DMS 273 treated with DMSO at 0.1 percent for 48 hours (cell line): ENCODE results near the gene PHLDB3.
"Not testable (repeated sequence)": the region's sequence is repeated elsewhere in the genome, so short reads cannot be mapped to it uniquely, and the experiment has no call there.

Experiments
- DNase-seq: peaks from one replicate; lab custom pipeline; 2025; lab: John Stamatoyannopoulos, UW

The PHLDB3 gene

DNA sequence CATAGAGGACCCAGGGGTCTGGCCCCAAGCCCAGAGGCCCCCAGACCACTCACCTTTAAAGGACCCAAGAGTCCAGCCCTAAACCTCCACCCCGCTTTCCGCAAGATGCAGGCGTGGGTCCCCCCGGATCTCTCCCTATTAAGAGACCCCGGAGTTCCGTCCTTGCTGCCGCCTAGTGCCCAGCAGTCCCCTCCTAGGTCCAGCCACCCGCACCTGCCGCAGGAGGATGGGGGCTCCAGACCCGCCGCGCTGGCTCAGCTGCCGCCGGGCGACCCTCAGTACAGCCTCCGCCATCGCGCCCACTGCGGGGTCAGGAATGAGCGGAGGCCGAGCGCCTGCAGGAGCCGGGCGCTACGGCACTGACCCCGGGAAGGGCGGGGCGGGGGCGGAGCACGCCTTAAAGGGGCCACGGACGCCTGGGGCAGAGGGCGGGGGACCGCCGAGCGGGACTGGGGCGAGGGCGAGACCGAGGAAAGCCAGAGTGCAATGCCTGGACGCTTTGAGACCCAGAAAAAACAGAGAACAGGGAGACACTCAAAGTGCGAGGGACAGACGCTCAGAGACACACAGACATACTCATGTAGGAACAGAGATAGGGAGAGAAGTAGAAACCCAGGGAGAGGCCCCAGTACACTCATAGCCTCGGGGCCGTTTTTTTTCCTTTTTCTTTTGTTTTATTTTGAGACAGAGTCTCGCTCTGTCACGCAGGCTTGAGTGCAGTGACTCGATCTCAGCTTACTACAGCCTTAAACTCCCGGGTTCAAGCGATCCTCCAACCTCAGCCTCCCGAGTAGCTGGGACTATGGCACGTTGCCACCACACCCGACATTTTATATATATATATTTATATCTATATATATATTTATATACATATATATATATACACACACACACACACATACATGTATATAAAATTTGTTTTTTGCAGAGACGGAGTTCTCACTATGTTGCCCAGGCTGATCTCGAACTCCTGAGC is 22.6 kb upstream of the PHLDB3 start, which contains the start of gene ETHE1:
Gene ETHE1 (minus strand): TSS at position 318 of the 976 bp plus-strand sequence. CDS start 24 bp downstream, at position 294.
- DNase-seq: no peak

DNA sequence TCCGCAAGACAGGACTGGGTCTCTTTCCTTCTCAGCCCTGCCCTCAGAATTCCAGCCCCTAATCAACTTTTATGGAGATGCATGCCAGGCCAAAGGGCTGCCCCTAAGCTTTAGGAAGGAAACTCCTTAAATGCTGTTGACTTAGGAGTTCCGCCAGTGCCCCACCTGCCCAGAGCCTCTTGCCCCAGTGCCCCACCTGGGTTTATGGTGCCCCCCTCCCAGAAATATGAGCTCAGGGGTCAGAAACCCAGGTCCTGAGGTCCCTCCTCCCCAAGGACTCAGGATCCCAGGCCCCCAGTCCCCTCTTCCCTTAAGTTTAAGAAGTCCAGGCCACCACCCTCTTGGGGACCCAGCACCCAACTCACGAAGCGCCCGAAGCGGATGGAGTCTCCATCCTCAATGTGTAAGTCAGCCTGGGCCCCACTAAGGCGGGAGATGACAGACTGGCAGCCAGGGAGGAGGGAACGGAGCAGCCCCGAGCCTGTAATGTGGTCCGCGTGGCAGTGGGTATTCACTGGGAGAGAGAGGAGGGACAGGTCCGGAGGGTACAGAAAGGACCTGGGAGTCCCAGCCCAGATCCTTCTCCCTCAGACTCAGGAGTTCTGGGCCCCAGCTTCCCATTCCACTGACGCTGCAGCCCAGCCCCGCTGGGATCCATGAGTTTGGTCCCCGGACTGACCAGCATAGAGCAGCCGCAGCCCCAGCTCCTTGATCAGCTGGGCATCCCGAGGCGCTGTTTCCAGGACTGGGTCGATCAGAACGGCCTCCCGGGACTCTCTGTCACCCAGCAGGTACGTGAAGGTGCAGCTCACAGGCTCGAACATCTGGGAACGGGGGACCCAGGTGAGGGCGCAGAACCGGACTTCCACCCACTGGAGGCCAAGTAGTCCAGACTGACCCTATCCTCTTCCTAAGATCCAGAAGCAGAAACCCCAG is 21.6 kb upstream of the PHLDB3 start:
- no peak for DNase-seq

DNA sequence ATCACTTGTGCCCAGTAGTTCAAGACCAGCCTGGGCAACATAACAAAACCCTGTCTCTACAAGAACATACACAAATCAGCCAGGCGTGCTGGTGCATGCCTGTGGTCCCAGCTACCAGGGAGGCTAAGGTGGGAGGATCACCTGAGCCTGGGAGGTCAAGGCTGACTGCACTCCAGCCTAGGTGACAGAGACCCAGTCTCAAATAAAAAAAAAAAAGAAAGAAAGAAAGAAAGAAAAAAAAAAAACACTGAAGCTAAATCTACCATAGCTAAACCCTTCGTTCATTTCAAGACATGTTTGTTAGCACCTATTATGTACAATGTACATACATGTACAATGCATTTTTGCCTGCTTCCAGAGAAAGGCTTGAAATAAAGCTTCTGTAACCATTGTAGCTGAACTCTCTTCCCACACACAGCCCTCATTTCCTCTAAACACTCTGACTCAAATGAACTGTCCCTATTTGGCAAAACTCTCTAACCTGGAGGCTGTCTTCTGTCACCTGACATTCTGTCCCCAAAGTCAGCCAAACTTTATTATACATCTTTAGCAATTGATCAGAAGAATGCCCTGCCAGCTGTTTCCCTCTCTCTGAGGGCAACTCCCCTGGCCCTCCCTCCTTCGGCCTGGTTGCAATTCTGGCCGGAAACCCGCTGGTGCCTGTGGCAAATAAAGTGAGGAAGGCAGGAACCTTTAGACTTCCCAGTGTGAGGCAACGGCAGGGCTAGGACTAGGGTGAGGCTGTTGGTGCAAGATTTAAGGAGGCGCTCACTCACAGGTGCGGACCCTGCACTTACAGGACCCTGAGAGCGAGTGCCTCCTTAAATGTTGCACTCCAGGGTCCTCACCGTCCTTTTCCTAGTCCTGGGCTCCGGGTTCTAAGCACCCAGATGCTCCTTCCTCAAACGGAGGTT is 20.6 kb upstream of the PHLDB3 start:
- DNase-seq: no peak

DNA sequence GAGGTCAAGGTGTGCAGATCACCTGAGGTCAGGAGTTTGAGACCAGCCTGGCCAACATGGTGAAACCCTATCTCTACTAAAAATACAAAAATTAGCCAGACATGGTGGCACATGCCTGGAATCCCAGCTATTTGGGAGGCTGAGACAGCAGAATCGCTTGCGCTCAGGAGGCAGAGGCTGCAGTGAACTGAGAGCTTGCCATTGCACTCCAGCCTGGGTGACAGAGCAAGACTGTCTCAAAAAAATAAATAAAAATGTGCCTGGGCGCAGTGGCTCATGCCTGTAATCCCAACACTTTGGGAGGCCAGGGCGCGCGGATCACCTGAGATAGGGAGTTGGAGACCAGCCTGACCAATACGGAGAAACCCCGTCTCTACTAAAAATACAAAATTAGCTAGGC is 19.1 kb upstream of the PHLDB3 start:
- not testable (repeated sequence) for DNase-seq

DNA sequence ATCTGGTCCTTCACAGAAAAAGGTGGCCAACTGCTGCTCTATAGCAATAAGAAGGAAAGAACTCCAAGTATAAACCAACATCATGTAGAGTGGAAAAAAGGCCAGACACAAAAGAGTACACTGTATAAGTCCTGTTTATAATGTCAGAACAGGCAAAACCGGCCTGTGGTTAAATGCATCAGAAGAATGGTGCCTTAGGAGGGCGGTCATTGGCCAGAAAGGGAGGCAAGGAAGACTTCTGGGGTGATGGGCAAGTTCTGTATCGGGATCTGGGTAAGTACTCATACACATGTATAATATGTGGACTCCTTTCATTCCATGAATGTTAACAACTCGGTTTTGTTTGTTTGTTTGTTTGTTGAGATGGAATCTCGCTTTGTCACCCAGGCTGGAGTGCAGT is 18.4 kb upstream of the PHLDB3 start:
- DNase-seq: no peak

DNA sequence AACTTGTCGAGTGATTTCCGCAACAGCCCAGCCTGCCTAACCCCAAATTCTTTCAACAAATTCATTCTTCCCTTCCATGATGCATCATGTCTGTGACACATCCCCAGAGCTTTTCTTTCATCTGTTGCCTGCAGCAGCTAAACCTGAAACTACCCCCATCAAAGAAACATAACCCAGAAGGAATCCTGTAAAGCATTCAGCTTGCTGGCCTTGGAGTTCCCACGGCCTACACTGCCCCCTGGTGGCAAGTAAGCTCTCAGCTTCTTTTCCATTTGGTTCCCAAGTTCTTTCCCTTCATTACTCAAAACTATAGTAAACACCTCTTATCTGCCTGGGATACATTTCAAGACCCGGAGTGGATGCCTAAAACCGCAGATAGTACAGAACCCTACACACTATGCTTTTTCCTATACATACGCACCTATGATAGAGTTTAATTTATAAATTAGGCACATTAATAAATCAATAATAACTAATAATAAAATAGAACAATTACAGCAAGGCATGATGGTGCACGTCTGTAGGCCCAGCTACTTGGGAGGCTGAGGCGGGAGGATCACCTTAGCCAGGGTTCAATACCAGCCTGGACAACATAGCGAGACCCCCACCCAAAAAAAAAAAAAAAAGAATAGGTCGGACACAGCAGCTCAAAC is 15.0 kb upstream of the PHLDB3 start:
- peak; percentile 27 for DNase-seq

DNA sequence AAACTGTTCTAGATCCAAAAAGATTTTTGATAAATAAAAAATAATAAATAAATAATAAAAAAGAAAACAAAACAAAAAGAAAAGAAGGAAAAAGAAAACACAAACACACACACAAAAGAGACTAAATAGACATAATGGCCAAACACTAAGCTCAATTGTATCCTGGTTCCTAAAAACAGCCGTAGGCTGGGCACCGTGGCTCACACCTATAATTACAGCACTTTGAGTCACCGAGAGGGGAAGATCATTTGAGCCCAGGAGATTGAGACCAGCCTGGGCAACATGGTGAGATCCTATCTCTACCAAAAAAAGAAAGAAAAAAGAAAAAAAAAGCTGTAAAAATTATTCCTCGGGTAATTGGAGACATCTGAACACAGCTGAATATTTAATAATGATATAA is 13.5 kb upstream of the PHLDB3 start:
- no peak for DNase-seq

DNA sequence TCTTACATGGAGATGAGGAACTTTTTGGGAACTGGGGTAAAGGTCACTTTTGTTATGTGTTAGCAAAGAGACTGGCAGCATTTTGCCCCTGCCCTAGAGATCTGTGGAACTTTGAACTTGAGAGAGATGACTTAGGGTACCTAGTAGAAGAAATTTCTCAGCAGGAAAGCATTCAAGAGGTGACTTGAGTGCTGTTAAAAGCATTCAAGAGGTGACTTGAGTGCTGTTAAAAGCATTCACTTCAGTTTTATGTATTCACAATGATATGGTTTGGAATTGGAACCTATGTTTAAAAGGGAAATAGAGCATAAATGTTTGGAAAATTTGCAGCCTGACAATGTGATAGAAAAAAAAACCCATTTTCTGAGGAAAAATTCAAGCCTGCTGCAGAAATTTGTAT is 7.9 kb upstream of the PHLDB3 start:
- DNase-seq: not testable (repeated sequence)

DNA sequence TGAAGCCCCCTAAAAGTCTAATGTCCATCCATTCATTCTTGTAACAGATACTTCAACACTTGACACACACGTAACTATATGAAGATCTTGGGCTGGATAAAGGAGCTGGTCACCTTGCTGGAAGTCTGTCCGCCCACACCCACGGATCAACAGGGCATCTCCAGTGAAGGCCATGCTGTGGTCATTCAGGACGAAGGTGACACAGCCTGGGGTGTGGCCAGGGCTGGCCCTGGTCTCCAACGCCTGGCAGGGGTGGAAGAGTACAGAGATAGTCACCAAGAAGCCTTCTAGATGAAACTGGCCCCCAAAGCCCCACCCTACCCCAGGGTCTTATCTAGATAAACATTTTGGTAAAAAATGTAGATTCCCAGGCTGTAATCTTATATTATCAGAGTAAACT is 6.8 kb upstream of the PHLDB3 start:
- DNase-seq: no peak

DNA sequence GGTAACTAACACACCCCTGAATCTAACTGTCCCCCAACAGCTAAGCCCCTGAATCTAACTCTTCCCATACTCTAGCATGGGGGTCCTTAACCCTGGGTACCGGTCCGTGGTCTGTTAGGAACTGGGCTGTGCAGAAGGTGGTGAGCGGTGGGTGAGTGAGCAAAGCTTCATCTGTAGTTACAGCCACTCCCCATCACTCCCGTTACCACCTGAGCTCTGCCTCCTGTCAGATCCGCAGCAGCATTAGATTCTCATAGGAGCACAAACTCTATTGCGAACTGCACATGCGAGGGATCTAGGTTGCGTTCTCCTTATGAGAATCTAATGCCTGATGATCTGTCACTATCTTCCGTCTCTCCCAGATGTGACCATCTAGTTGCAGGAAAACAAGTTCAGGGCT is 6.2 kb upstream of the PHLDB3 start:
- DNase-seq: no peak

DNA sequence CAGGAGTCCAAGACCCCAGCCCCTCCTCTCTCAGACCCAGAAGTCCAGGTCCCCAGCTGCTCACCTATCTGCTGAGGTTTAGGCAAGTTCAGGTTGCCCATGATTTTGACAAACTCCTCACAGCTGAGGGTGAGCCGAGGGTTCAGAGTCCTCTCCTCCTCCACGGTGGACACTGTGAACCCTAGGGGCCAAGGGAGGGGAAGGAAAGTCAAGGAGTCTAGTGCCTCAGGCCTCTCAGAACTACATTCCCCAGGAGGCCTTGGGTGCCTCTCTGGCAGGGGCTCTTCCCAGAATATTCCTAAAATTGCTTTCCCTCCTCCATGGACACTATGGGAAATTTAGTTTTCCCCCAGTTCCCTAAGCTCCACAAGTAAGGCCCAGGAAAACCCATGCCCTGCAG is 3.3 kb upstream of the PHLDB3 start:
- no peak for DNase-seq

DNA sequence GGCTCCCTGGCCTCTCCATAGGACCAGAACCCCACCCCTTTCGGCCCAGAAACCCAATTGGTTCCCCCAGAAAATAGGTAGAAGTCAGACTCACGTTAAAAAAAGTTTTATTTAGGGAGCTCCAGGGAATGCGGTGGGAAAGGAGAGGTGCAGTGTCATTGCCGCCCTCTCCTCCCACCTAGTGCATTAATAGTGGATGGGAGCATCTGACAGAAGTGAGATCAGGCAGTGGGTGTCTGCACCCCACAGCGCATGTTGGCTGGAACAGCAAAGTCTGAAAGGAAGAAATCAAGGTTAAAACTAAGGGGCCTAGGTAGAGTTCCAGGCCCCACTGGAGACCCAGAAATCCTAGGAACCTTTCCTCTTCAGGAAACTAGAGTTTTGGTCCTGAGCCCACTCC is 2.1 kb upstream of the PHLDB3 start:
- no peak for DNase-seq

DNA sequence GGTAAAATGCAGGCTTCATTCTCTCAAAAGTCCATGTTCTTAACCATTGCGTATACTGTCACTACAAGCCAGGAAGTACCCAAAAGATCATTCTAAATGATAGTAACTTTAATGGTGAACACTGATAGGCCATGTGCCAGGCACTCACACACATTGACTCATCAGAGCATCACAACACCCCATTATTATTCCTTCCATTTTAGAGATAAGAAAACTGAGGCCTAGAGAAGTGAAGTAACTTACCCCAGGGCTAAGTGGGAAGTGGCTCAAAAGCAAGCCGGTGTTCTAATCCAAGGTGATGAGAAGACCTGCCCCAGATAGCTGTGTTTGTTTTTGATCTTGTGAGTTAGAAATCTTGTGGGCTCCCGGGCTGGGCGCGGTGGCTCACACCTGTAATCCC is 1.4 kb upstream of the PHLDB3 start:
- no peak for DNase-seq

DNA sequence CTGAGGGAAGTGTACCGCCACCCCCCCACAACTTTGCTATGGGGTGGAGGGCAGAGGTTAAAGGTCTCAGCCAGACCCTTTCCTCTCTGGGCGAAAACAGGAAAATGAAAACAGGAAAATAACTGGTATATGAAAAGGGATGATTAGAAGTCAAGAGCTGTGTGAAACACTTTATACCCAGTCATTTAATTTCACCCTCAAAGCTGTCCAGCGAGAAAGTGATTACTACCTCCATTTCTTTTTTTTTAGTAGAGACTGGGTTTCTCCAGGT is 575 bp upstream of the PHLDB3 start:
- DNase-seq: no peak

DNA sequence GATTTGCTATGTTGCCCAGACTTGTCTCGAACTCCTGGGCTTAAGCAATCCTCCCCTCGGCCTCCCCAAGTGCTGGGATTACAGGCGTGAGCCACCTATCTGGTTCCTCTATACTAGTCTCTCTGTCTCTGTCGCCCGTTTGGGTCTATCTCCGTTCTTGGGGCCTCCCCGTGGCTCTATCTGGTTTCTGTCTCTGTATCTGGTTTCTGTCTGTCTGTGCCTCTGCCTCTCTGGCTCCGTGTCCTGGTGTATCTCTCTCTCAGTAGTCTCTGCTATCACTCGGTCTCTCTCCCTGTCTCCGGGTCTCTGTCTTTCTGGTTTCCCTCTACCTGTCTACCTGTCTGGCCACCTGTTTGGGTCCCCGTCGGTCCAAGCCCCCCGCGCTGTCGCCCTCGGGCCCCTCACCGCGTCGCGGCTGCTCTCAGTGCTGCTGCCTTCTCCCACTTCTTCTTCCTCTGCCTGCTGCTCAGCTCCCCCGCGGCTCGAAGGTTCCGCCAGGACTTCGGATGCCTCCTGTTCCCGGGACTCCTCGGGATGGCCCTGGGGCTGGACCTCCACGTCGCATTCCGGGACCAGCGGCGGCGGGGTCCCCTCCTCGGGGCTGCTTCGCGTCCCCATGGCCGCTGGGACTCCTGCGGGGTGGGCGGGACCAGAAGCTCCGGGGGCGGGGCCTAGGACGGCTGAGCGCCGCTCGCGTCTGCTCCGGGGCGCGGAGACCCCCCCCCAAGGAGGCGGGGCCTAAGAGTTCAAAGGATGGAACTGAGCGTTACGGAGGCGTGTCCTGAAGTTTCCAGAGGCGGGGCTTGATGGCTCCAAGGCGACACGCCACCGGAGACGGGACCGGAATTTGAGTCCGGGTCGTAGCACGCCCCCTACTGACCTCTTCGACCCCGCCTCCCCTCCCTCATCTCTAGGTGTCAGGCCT is 783 bp downstream of the PHLDB3 start:
- DNase-seq: peak; percentile 68

DNA sequence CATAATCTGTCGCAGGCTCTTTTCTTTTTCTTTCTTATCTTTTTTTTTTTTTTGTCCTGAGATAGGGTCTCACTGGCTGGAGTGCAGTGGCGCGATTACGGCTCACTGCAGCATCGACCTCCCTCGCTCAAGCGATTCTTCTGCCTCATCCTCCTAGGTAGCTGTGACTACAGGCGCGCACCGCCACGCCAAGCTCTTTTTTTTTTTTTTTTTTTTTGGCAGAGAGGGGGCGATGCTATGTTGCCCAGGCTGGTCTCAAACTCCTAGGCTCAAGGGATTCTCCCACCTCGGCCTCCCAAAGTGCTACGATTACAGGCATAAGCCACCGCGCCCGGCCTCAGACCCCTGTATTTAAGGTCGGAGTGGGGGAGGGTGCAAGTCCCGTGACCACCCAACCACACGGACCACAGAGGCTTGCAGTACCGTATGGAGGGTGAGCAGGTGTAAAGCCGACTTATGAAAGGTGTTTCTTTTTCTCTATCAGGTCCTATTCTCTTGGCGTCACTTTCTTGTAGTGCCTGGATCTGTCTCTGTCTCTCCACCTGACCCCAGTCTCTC is 2.0 kb downstream of the PHLDB3 start:
- no peak for DNase-seq

DNA sequence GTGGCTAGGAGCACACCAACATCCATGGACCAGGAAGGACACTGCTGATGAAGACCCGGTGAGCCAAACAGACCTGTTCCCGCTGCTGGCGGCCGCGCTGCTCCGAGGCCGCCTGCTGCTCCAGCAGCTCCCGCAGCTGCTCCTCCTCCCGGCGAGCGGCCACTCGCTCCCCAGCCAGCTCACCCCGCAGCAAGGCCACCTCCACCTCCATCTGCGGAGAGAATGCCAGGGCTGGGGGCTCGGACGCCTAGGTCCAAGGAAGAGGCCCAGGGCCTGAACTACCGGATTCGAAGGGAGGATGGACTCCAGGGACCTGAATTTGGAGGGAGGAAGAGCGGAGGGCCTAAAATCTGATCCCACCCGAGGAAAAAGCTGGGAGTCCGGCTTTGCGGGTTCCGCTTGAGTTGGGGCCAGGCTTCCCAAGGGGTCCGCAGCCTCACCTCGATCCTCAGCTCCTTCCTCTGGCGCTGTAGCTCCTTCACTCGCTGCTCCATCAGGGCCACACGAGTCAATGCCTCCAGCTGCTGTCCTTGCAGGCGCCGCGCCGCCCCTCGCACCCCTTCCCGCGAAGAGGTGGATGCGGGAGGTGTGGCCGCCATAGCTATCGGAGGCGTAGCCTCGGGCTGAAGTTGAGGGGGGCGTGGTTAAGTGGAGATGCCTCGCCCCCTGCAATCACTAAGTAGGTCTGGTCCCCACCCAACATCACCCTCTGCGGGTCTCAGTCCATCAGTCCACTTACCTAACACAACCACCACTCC is 2.7 kb downstream of the PHLDB3 start:
- no peak for DNase-seq

DNA sequence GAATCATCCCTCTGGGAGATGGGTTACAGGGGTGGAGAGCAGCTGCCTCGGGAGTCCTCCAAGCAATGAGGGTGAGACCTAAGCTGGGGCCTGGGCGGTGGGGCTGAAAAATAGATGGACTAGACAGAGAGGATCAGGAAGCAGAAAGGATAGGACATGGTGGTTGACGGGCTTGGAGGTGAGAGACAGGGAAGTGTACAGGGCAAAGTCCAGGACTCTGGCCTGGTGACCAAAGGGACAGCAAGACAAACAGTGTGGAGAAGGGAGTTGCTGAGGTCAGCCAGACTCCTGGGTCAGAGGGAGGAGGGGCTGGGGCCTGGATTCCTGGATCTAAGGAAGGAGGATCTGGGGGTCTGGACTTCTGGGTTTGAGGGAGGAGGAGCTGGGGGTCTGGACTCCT is 5.5 kb downstream of the PHLDB3 start:
- DNase-seq: no peak

DNA sequence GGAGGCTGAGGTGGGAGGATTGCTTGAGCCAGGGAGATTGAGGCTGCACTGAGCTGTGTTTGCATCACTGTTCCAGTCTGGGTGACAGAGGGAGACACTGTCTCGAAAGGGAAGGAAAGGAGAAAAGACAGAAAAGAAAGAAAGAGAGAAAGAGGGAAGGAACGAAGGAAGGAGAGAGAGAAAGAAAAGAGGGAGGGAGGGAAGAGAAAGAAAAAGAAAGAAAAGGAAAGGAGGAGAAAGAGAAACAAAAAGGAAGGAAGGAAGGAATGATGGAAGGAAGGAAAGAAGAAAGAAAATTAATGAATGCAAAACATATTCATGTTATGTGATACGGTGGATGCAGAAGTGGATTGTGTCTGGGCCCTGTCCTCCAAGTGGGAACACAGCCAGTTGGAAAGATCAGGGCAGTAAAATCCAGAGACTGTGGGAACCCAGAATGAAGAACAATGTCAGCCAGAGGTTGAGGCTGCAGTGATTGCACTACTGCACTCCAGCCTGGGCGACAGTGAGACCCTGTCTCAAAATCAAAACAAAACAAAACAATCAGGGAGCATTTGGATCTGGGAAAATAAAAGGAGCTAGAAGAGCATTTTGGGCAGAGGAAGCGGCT is 6.2 kb downstream of the PHLDB3 start:
- DNase-seq: no peak
